Endometrial microvascular endothelial cells (primary cell): Measurements from ENCODE around the gene CLDN3. TPM values are rescaled to one million over a fixed set of nuclear protein-coding genes. Genes with fewer than 3 reads are reported as not detected.

ENCODE experiments used
- in situ Hi-C: cut with HindIII; loops from 2 replicates; pipeline ENCODE4 v1.10.0; 2017; ENCODE audit warnings: low sequenced_read_pairs, low pct_unique_long_range_greater_than_20kb; ENCODE audit errors: inconsistent ontology term
- total RNA-seq: library from RNA; depleted of rRNA; stranded (reverse); fragments of >200 nt; gene quantifications from one replicate; pipeline ENCODE4 v1.2.3, GENCODE V29; 2015; ENCODE audit errors: inconsistent ontology term

Gene CLDN3
- total RNA-seq, 1 donor from 2014 or later, result not detected

DNA sequence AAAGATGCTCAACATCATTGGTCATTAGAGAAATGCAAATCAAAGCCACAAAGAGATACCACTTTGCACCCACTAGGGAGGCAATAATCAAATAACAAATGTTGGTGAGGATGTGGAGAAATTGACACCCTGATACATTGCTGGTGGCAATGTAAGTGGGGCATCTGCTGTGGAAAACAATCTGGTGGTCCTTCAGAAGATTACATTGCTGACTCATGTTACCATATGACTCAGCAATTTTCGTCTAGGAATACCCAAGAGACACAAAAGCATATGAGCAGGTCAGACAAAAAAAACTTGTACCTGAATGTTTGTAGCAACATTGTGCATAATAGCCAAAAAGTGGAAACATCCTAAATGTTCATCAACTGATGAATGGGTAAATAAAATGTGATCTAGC is 4.9 kb upstream of the CLDN3 start:
- in situ Hi-C loops, result no loop called here

DNA sequence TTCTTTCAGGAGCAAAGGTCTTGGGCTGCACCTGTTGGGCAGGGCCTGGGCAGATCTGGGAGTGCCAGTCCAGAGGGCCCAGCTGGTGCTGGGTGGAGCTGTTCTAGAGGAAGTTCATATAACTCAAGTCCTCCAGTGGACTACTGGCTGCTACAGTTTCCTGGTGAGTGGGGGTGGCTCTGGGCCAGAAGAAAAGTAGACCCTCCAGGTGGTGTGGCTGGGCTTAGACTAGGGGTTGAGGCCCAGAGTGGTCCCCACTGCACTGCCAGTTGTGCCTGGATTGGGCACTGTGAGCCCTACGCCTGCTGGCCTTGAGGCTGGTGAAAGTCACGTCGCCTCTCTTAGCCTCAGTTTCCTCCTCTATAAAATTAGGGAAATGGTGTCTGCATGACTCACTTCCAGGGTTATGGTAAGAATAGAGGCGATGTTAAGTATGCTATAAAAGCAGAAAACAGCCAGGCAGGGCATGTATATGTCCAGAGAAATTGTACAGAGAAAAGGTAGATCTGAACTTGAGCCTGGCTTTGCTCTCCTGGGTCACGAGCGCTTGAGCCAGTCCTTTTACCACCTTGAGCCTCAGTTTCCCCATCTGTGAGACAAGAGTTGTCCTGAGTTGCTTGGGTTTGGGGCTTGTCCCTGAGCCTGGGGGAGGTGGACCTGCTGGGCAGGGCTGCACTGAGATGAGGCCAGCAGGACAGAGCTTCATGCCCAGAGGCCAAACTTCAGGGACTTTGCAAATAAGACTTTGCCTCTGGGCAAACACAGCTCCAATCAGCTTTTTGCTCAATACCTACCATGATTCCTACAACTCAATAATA is 3.8 kb upstream of the CLDN3 start:
- in situ Hi-C loops, result no loop called here

DNA sequence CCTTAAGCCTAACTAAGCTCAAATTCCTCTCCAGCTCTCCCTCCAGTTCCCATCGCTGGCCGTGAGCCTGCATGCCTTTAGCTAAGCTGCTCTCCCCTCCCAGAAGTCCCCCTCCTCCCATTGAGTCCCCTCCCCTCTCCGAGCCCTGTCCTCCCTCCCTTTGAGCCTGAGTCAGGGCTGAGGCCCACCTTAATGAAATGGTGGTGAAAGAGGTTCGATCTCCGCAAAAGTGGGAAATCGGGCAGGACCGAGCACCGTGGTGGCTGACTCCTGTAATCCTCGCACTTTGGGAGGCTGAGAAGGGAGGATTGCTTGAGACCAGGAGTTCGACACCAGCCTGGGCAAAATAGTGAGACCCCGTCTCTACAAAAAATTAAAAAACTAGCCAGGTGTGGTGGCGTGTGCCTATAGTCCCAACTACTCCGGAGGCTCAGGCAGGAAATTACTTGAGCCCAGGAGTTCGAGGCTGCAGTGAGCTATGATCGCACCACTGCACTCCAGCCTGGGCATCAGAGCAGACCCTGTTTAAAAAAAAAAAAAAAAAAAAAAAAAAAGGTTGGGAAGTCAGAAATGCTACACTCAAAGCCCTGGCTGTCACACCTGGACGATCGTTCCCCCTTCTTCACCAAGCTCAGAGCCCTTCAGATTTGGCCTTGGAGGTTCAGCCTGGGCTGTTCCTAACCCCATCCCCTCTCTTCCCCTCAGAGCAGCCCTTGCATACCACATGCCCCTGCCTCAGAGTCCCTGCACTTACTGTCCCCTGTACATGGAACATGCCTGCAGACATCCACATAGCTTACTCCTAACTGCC is 995 bp upstream of the CLDN3 start:
- in situ Hi-C loops, result no loop called here

DNA sequence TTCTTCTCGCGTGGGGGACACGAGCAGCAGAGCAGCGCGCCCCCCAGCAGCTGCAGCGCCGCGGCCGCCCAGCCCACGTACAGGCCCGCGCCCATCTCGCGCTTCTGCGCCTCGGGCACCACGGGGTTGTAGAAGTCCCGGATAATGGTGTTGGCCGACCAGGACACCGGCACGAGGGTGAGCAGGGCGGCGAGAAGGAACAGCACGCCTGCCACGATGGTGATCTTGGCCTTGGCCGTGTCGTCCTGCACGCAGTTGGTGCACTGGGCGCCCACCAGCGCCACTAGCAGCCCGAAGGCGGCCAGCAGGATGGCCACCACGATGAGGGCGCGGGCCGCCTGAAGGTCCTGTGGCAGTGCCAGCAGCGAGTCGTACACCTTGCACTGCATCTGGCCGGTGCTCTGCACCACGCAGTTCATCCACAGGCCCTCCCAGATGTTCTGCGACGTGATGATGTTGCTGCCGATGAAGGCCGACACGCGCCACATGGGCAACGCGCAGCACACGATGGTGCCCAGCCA is 529 bp downstream of the CLDN3 start:
- in situ Hi-C loops, result no loop called here

DNA sequence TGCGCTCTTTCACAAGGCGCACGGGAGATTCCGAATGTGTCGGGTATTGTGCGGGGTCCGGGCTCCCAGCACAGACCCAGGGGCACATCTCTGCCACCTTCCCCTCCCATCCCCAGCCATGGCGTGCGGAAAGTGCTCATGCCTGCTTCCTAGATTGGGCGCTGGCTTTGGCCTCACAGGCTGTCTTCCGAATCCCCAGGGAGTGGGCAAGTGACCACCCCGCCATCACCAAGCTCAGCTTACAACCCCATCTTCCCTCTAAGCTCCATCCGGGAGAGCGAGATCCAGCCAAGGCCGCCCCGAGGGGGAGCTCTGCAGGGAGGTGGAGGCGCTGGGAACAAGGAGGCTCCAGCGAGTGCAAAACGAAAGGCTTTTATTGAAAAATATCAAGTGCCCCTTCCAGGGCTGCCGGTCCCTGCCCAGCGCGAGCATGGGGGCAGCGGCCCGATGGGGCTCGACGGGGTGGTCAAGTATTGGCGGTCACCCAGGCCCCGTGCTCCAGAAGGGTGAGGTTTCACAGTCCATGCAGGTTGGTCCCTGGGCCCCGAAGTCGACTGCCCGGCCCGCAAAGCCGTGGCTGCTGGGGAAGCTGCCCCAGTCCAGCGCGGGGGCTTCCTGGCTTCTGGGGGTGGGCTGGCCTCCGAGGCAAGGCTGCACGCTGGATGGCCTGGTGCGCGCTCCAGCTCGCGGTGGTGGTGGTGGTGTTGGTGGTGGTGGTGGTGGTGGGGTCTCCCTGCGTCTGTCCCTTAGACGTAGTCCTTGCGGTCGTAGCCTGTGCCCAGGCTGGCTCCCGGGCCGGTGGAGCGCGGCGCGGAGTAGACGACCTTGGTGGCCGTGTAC is 1.2 kb downstream of the CLDN3 start:
- in situ Hi-C loops, result no loop called here

DNA sequence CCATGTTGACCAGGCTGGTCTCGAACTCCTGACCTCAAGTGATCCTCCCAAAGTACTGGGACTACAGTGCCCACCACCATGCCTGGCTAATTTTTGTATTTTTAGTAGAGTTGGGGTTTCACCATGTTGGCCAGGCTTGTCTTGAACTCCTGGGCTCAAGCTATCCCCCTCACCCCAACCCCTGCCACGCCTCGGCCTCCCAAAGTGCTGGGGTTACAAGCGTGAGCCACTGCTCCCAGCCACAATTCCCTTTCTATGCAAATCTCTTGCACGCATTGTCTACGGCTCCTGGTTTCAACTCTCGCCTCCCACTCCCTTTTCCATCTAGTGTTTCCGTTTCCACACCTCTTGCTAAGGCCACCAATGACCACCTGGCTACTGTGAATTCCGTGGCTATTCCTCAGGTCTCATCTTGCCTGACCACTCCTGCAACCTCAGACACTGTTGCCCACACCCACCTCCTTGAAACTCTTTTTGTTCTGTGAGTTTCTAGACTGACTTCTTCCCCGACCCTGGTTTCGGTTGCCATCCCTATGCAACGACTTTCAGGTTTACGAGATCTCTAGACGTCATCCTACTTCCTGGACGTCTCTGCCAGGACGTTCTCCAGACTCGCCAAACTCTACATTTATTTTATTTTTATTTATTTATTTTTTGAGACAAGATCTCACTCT is 3.4 kb downstream of the CLDN3 start:
- in situ Hi-C loops, result no loop called here

DNA sequence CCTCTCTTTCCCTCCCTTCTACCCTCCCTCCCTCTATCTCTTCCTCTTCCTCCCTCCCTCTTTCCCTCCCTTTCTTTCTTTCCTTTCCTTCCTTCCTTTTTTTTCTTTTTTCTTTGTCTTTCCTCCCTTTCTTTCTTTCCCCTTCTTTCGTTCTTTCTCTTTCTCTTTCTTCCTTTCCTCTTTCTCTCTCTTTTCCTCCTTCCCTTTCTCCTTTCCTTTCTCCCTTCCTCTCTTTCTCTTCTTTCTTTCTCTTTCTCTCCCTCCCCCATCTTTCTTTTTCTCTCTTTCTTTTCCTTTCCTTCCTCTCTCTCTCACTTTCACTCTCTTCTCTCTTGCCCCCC is 7.4 kb downstream of the CLDN3 start:
- in situ Hi-C loops, result no loop called here

DNA sequence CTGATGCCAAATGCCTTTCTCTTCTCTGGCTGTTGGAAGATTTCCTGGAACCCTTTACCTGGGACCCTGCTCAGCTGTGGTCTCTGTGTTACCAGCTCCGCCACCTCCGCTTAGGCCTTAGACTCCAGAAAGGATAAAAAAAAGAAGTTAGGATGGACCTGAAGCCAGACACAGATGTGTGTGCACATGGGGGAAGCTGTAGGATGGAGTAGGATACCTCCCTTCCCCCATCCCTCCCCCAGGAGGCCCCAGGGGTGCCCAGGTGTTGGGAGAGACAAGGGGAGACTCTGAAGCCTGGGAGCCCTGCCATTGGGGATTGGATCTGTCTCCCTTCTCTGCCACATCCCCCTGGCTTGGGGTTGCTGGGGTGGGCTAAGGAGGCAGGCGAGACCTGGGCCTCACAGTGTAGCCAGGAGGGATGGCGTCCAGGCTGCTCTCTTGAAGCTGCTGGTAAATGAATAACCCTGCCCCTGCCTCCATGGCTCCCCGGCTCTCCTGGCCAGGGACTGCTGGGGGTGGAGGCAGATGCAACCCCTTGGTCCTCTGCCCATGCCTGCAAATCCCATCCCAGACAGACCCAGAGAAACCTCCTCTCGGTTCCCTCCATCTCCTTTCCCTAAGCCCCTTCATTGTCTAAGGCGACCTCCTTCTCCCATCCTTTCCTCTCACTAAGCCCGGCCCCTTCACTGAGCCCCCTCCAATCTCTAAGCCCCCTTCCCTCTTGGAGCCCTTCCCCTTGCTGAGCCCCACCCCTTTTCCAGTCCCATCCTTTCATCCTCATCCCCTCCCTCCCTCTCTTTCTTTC is 8.0 kb downstream of the CLDN3 start:
- in situ Hi-C loops, result no loop called here

DNA sequence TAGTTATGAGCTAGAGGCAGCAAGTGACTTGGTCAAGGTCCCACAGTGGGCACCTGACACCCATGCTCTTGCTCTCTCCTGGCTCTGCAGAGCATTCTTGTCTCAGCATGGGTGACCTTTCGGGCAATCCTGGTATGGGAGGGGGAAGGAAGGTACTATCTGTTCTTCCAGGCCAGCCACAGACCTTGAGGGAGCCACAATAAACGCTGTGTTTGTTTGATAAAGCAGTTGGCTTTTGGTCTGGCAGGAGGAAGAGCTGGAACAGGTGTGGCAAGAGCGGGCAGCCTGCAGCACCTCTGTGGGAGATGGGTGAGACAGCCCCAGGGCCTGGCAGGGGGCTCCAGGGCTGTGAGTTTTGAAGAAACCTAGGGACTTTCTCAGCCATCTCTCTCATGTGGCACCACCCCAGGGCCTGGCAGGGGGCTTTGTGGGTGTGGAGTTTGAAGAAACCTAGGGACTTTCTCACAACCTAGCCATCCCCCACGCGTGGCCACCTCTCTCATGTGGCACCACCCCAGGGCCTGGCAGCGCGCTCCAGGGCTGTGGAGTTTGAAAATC is 11.4 kb downstream of the CLDN3 start:
- in situ Hi-C loops, result no loop called here

DNA sequence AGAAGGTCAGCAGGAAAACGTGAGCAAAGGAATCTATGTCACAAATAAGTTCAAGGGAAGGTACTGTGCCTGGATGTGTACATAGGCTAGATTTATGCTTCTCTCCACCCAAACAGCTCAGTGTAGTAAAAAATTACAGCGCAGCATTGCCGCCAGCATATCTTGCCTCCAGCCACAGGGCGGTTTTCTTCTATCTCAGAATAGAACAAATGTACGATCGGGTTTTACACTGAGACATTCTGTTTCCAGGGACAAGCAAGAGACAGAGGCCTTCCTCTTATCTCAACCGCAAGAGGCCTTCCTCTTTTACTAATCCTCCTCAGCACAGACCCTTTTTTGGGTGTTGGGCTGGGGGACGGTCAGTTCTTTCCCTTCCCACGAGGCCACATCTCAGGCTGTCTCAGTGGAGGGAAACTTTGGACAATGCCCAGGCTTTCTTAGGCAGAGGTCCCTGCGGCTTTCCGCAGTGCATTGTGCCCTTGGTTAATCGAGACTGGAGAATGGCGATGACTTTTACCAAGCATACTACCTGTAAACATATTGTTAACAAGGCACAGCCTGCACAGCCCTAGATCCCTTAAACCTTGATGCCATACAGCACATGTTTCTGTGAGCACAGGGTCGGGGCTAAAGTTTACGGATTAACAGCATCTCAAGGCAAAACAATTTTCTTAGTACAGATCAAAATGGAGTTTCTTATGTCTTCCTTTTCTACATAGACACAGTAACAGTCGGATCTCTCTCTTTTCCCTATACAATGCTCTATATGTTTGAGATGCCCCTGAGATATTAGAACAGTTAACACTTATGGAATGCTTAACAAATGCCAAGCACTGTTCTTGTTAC is 19.9 kb downstream of the CLDN3 start:
- in situ Hi-C loops, result no loop called here

DNA sequence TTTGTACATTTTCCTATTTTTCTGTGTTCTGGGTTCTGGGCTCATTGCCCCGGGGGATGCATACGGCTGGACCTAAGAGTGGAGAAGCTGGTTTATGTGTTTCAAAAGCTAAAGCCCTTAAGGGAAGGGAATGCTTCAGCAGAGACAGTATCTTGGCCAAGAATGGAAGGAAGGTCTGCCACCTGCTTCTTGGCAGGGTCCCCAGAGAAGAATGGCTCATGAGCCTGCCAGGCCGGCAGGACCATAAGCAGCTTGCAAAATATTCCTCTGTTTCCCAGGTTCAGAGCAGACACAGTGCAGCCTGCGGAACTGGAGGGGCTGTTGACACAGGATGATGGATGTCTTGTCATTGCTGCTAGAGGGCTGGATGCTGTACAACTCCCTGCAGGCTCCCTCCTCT is 23.7 kb downstream of the CLDN3 start:
- in situ Hi-C loops, result no loop called here

DNA sequence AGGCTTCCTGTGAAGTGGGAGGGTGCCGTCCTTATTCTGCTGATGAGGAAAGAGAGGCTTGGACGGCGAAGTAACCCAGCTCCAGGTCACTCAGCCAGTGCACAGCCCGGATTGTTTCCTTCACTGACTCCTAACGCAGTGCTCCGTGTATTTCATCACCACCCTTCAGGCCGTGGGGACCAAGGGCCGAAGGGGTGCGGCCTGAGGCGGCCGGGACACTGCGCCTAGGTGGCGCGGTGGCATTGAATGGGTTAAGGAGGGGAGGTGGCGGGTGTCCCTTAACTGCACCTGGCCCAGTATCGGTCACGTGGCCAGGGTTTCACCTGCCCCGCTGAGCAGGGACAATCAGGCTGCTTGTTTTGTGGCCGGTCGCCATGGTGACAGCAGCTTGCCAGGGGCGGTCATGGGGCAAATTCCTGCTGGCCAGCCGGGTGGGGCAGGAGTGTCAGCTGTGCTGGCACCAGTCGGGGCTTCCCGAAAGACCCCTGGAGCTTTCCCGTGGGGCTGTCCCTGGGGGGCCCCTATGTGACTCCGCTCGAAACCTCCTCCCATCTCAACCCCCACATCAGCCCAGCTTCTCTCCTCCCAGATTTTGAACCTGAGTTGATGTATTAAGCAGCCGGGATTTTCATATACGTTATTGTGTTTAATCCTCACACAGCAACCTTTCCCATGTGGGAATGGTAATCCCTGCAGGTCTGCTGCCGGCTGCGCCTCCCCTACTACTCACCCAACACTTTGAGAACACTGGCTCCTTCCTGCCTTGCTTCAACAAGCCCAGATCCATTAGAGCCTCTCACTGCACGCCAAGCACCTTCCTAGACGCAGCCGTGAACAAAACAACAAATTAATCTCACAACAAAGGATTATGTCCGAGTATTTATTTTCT is 27.1 kb downstream of the CLDN3 start:
- in situ Hi-C loops, result no loop called here

DNA sequence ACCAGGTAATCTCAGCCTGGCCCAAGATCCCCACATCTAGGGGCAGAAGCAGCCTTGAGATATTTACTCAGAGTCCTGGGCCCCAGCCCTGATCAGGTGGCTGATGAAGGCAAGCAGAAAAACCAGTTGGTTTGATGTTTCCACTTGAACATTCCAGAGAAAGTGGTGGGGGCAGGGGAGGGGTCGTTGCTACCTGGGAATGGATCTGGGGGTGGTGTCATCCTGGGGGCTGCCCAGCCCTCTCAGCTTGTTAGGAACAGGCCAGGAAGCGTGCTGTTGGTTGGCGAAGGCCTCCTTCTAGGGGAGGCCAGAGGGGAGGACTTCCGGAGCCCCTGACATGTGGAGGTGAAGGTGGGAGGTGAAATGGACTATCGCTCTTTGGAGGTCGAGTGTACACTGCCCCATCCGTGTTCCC is 27.7 kb downstream of the CLDN3 start:
- in situ Hi-C loops, result no loop called here

DNA sequence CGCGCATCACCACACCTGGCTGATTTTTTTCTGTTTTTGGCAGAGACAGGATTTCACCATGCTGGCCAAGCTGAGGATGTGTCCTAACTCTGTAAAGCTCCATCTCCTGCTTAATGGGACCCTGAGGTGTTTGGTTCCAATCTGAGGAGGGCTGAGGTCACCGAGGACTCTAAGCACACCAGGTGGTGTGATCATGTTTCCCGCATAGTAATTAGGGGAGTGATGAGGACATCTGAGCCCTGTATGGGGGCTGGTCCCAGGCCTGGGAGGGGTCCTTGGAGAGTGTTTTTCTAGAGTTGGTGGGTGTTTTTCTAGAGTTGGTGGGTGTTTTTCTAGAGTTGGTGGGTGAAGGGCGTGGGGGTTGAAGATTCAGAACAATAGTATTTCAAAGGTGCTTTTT is 28.5 kb downstream of the CLDN3 start:
- in situ Hi-C loops, result no loop called here

DNA sequence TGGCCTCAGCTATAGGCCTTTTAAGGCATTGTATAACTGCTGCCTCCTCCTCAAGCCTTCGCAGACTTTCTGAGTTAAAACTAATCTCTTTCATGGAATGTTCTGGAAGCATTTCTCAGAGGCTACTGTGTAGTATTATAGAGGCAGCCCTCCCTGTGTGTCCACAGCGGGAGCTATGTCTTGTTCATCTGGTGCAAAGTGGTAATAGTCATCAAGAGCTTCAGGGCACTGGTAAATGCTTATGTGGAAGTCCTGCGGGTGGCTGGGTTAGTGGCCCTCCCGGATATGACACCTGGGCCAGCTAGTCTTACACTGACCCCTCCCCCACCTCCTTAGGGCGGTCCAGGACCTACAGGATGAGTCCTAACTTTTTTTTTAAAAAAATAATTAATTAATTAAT is 29.3 kb downstream of the CLDN3 start:
- in situ Hi-C loops, result no loop called here

DNA sequence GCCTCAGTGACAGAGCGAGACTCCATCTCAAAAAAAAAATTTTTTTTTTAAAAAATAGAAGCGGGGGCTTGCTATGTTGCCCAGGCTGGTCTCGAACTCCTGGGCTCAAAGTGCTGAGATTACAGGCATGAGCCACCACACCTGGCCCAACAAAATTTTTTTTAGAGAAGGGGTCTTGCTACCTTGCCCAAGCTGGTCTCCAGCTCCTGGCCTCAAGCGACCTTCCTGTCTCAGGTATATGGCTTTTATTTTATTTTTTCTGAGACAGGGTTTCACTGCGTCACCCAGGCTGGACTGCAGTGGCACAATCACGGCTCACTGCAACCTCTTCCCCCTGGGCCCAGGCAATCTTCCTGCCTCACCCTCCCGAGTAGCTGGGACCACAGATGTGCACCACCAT is 29.9 kb downstream of the CLDN3 start:
- in situ Hi-C loops, result no loop called here
